ENCODE data around the gene SLC25A47.

GRCh38 chr14:100364403-100364802 lies 41.3 kb downstream of the SLC25A47 start:
- TF ChIP-seq CTCF (IDR thresholded peaks at IDR 0.05; ENCODE audit: low read depth, low read length, poor library complexity, severe bottlenecking), result no peak
- TF ChIP-seq EZH2phosphoT487 (IDR thresholded peaks at IDR 0.05; ENCODE audit: borderline replicate concordance, low read length), result no peak
